Measurements from ENCODE around the gene AGK.
"Not testable (repeated sequence)": the region's sequence is repeated elsewhere in the genome, so short reads cannot be mapped to it uniquely, and the experiment has no call there.

The AGK gene

DNA sequence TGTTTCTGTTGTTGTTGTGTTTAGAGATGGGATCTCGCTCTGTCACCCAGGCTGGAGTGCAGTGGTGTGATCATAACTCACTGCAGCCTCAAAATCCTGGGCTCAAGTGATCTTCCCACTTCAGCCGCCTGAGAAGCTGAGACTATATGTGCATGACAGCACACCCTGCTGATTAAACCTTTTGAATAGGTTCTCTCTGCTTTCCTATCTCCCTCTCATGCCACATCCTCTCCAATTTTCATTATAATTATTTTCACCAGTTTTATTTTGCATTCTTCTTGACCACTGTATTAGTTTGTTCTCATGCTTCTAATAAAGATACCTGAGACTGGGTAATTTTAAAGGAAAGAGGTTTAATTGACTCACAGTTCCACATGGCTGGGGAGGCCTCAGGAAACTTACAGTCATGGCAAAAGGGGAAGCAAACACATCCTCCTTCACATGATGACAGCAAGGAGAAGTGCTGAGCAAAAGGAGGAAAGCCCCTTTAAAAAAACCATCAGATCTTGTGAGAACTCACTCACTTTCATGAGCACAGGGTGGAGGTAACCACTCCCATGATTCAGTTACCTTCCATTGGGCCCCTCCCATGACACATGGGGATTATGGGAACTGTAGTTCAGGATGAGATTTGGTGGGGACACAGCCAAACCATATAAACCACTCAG is 12.9 kb downstream of the AGK start:
- H3K27ac ChIP-seq = no peak overlapping the region
- no peak overlapping the region for H3K4me2 ChIP-seq
- peaks cover 16% of the 10 kb centered on the region for H3K9me3 ChIP-seq
- no peak overlapping the region for H3K4me3 ChIP-seq
- H4K20me1 ChIP-seq = peaks cover 16% of the 10 kb centered on the region; the same call in 1 of the 2 replicates
- no peaks in the 10 kb centered on the region for H3K4me1 ChIP-seq
- no peak for TF ChIP-seq Cebpa-rat (IDR thresholded peaks at IDR 0.05)
- H3K27me3 ChIP-seq = no peaks in the 10 kb centered on the region
- H3K9ac ChIP-seq = no peak overlapping the region
- H3K36me3 ChIP-seq = peaks cover 97% of the 10 kb centered on the region

- Histone ChIP-seq H3K4me3 (no peak overlapping the region), H3K27ac (no peak overlapping the region), H3K4me1 (no peaks in the 10 kb centered on the region), H4K20me1 (peaks cover 7% of the 10 kb centered on the region; the same call in 1 of the 2 replicates), H3K4me2 (no peak overlapping the region), H3K9me3 (peaks cover 8% of the 10 kb centered on the region), H3K27me3 (no peaks in the 10 kb centered on the region), H3K9ac (no peak overlapping the region), H3K36me3 (peaks cover 94% of the 10 kb centered on the region)
- TF ChIP-seq Cebpa-rat (IDR thresholded peaks at IDR 0.05) = no peak
Observed at GRCh38 chr7:141567432-141567831, 16.2 kb downstream of the AGK start.

- H3K9ac ChIP-seq = no peak overlapping the region
- peaks cover 94% of the 10 kb centered on the region for H3K36me3 ChIP-seq
- no peaks in the 10 kb centered on the region for H4K20me1 ChIP-seq
- H3K4me2 ChIP-seq = no peak overlapping the region
- no peaks in the 10 kb centered on the region for H3K27me3 ChIP-seq
- no peak for TF ChIP-seq Cebpa-rat (IDR thresholded peaks at IDR 0.05)
- no peaks in the 10 kb centered on the region for H3K4me1 ChIP-seq
- H3K4me3 ChIP-seq = no peak overlapping the region
- no peak overlapping the region for H3K27ac ChIP-seq
- H3K9me3 ChIP-seq = peaks cover 8% of the 10 kb centered on the region
Observed at GRCh38 chr7:141568227-141568626, 17.0 kb downstream of the AGK start.

GRCh38 chr7:141571059-141571458 is 19.8 kb downstream of the AGK start:
- H3K36me3 ChIP-seq = peaks cover 91% of the 10 kb centered on the region

GRCh38 chr7:141572175-141572574 is 21.0 kb downstream of the AGK start:
- TF ChIP-seq Cebpa-rat (IDR thresholded peaks at IDR 0.05) = no peak
- H3K4me3 ChIP-seq = no peak overlapping the region
- no peaks in the 10 kb centered on the region for H3K4me1 ChIP-seq
- no peaks in the 10 kb centered on the region for H4K20me1 ChIP-seq
- H3K27ac ChIP-seq = no peak overlapping the region
- H3K9me3 ChIP-seq = peaks cover 40% of the 10 kb centered on the region
- no peaks in the 10 kb centered on the region for H3K27me3 ChIP-seq
- H3K9ac ChIP-seq = no peak overlapping the region
- peaks cover 91% of the 10 kb centered on the region for H3K36me3 ChIP-seq
- no peak overlapping the region for H3K4me2 ChIP-seq

More at GRCh38 chr7:141571059-141571458, 19.8 kb downstream of the AGK start:
- no peak overlapping the region for H3K27ac ChIP-seq
- no peak for TF ChIP-seq Cebpa-rat (IDR thresholded peaks at IDR 0.05)
- no peaks in the 10 kb centered on the region for H3K27me3 ChIP-seq
- no peak overlapping the region for H3K4me3 ChIP-seq
- H3K9ac ChIP-seq = no peak overlapping the region
- H4K20me1 ChIP-seq = no peaks in the 10 kb centered on the region
- H3K9me3 ChIP-seq = peaks cover 29% of the 10 kb centered on the region
- no peaks in the 10 kb centered on the region for H3K4me1 ChIP-seq
- H3K4me2 ChIP-seq = no peak overlapping the region

DNA sequence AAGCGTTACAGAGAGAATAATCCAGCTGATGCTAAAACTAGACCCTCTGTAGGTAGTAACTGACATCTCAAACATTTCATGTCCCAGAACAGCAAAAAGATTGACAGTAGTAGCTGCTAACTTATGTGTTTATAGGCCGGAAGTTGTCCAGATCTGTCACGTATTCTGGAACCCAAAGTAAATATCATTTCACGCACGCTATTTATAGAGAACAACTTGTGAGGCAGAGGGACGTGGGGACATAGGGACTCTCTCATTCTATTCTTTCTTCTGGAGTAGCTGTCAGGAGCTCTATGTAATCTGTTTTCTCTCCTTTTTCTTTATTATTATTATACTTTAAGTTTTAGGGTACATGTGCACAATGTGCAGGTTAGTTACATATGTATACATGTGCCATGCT is 22.3 kb downstream of the AGK start:
- H3K4me2 ChIP-seq = no peak overlapping the region
- no peak overlapping the region for H3K27ac ChIP-seq
- peaks cover 54% of the 10 kb centered on the region for H3K9me3 ChIP-seq
- H3K36me3 ChIP-seq = peaks cover 91% of the 10 kb centered on the region
- H3K9ac ChIP-seq = no peak overlapping the region
- H3K4me1 ChIP-seq = no peaks in the 10 kb centered on the region
- no peak overlapping the region for H3K4me3 ChIP-seq
- H3K27me3 ChIP-seq = no peaks in the 10 kb centered on the region
- no peak for TF ChIP-seq Cebpa-rat (IDR thresholded peaks at IDR 0.05)
- H4K20me1 ChIP-seq = no peaks in the 10 kb centered on the region

- H3K4me3 ChIP-seq = no peak overlapping the region
- no peaks in the 10 kb centered on the region for H4K20me1 ChIP-seq
- H3K9ac ChIP-seq = no peak overlapping the region
- peaks cover 91% of the 10 kb centered on the region for H3K36me3 ChIP-seq
- peaks cover 63% of the 10 kb centered on the region for H3K9me3 ChIP-seq
- no peak overlapping the region for H3K4me2 ChIP-seq
- no peak for TF ChIP-seq Cebpa-rat (IDR thresholded peaks at IDR 0.05)
- H3K27me3 ChIP-seq = no peaks in the 10 kb centered on the region
- H3K27ac ChIP-seq = no peak overlapping the region
- no peaks in the 10 kb centered on the region for H3K4me1 ChIP-seq
Observed at GRCh38 chr7:141575164-141575563, 24.0 kb downstream of the AGK start.

GRCh38 chr7:141575654-141576448 is 24.6 kb downstream of the AGK start:
- no peaks in the 10 kb centered on the region for H4K20me1 ChIP-seq
- H3K4me1 ChIP-seq = no peaks in the 10 kb centered on the region
- H3K4me2 ChIP-seq = no peak overlapping the region
- no peak overlapping the region for H3K9ac ChIP-seq
- no peak overlapping the region for H3K27ac ChIP-seq
- peaks cover 69% of the 10 kb centered on the region for H3K9me3 ChIP-seq
- TF ChIP-seq Cebpa-rat (IDR thresholded peaks at IDR 0.05) = no peak
- no peak overlapping the region for H3K4me3 ChIP-seq
- peaks cover 95% of the 10 kb centered on the region for H3K36me3 ChIP-seq
- no peaks in the 10 kb centered on the region for H3K27me3 ChIP-seq

- peaks cover 71% of the 10 kb centered on the region for H3K9me3 ChIP-seq
Observed at GRCh38 chr7:141577043-141577839, 26.0 kb downstream of the AGK start.

GRCh38 chr7:141579953-141580352 is 28.7 kb downstream of the AGK start:
- H3K9ac ChIP-seq, H3K4me1 ChIP-seq, H3K27me3 ChIP-seq, H4K20me1 ChIP-seq, H3K27ac ChIP-seq, H3K4me2 ChIP-seq, H3K4me3 ChIP-seq: not testable (repeated sequence)
- H3K9me3 ChIP-seq = peaks cover 61% of the 10 kb centered on the region
- H3K36me3 ChIP-seq = peaks cover 84% of the 10 kb centered on the region

More at GRCh38 chr7:141577043-141577839, 26.0 kb downstream of the AGK start:
- H3K27ac ChIP-seq = no peak overlapping the region
- H3K27me3 ChIP-seq = no peaks in the 10 kb centered on the region
- no peak for TF ChIP-seq Cebpa-rat (IDR thresholded peaks at IDR 0.05)
- H3K4me3 ChIP-seq = no peak overlapping the region
- no peak overlapping the region for H3K4me2 ChIP-seq
- H4K20me1 ChIP-seq = no peaks in the 10 kb centered on the region
- H3K9ac ChIP-seq = no peak overlapping the region
- peaks cover 93% of the 10 kb centered on the region for H3K36me3 ChIP-seq
- H3K4me1 ChIP-seq = no peaks in the 10 kb centered on the region

DNA sequence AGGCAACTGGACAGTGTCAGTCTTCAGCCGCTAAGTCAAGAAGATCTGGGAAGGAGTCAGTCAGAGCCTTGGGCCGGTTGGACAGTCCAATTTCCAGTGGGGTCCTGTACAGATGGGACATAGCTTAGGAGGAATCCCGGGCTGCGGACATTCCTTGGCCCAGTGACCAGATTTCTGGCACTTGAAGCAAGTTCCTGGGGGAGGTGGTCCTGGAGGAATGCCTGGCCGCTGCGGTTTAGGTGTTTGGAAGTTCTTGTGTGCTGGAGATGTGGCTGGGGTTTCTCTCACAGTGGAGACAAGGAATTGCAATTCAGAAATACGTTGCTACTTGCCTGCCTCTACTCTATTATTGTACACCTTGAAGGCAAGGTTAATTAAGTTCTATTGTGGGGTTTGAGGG is 30.9 kb downstream of the AGK start:
- H3K27ac ChIP-seq, H3K9ac ChIP-seq, H3K4me2 ChIP-seq, H3K4me3 ChIP-seq, H3K4me1 ChIP-seq, H4K20me1 ChIP-seq, H3K27me3 ChIP-seq: not testable (repeated sequence)
- peaks cover 81% of the 10 kb centered on the region for H3K36me3 ChIP-seq
- H3K9me3 ChIP-seq = peaks cover 40% of the 10 kb centered on the region

Measured in BLaER1 (cell line).